ENCODE results near the gene PPFIA3. TPM values are rescaled to one million over a fixed set of nuclear protein-coding genes. Genes with fewer than 3 reads are reported as not detected.

The PPFIA3 gene
- total RNA-seq, 1 experiment from 2014 or later = 28.1 TPM

- ATAC-seq = no peak
- intact Hi-C loops (cut with micrococcal nuclease) = no loop called here
- H3K9ac ChIP-seq (ENCODE audit: low read length) = no peak overlapping the region
- DNase-seq (ENCODE audit: low read depth, low spot score) = no peak
- peaks cover 65 to 80% of the 10 kb centered on the region in 2 experiments for H3K36me3 ChIP-seq (ENCODE audit: control insufficient read depth in 1 of 2, insufficient read depth in 2 of 2, low read length in 2 of 2)
- no peak for TF ChIP-seq FOSL1 (IDR thresholded peaks at IDR 0.05; ENCODE audit: low read depth)
- no peak for TF ChIP-seq RAD21 (IDR thresholded peaks at IDR 0.05; ENCODE audit: low read depth)
- TF ChIP-seq POLR2AphosphoS5 (IDR thresholded peaks at IDR 0.05; ENCODE audit: low read depth, low read length) = no peak
- TF ChIP-seq CBX3 (IDR thresholded peaks at IDR 0.05; ENCODE audit: low read depth) = no peak
- TF ChIP-seq, protein P1, sequence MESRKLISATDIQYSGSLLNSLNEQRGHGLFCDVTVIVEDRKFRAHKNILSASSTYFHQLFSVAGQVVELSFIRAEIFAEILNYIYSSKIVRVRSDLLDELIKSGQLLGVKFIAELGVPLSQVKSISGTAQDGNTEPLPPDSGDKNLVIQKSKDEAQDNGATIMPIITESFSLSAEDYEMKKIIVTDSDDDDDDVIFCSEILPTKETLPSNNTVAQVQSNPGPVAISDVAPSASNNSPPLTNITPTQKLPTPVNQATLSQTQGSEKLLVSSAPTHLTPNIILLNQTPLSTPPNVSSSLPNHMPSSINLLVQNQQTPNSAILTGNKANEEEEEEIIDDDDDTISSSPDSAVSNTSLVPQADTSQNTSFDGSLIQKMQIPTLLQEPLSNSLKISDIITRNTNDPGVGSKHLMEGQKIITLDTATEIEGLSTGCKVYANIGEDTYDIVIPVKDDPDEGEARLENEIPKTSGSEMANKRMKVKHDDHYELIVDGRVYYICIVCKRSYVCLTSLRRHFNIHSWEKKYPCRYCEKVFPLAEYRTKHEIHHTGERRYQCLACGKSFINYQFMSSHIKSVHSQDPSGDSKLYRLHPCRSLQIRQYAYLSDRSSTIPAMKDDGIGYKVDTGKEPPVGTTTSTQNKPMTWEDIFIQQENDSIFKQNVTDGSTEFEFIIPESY (IDR thresholded peaks at IDR 0.05; ENCODE audit: extremely low read depth, insufficient replicate concordance, low read length) = no peak
- no peak for TF ChIP-seq YY1 (IDR thresholded peaks at IDR 0.05; ENCODE audit: extremely low read depth, insufficient replicate concordance, low read depth, low read length)
- TF ChIP-seq EGR1 (IDR thresholded peaks at IDR 0.05; ENCODE audit: low read depth) = no peak
- TF ChIP-seq POLR2A (IDR thresholded peaks at IDR 0.05; ENCODE audit: borderline replicate concordance, extremely low read depth, insufficient read depth, insufficient read length) = no peak
- no peak for TF ChIP-seq ATF3 (IDR thresholded peaks at IDR 0.05)
- TF ChIP-seq ZNF274 (IDR thresholded peaks at IDR 0.05; ENCODE audit: low read depth, low read length) = no peak
- TF ChIP-seq, protein P2, sequence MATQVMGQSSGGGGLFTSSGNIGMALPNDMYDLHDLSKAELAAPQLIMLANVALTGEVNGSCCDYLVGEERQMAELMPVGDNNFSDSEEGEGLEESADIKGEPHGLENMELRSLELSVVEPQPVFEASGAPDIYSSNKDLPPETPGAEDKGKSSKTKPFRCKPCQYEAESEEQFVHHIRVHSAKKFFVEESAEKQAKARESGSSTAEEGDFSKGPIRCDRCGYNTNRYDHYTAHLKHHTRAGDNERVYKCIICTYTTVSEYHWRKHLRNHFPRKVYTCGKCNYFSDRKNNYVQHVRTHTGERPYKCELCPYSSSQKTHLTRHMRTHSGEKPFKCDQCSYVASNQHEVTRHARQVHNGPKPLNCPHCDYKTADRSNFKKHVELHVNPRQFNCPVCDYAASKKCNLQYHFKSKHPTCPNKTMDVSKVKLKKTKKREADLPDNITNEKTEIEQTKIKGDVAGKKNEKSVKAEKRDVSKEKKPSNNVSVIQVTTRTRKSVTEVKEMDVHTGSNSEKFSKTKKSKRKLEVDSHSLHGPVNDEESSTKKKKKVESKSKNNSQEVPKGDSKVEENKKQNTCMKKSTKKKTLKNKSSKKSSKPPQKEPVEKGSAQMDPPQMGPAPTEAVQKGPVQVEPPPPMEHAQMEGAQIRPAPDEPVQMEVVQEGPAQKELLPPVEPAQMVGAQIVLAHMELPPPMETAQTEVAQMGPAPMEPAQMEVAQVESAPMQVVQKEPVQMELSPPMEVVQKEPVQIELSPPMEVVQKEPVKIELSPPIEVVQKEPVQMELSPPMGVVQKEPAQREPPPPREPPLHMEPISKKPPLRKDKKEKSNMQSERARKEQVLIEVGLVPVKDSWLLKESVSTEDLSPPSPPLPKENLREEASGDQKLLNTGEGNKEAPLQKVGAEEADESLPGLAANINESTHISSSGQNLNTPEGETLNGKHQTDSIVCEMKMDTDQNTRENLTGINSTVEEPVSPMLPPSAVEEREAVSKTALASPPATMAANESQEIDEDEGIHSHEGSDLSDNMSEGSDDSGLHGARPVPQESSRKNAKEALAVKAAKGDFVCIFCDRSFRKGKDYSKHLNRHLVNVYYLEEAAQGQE (IDR thresholded peaks at IDR 0.05; ENCODE audit: low read depth) = no peak
- no peak for TF ChIP-seq TCF7L2 (IDR thresholded peaks at IDR 0.05; ENCODE audit: borderline replicate concordance, extremely low read depth, insufficient read depth, insufficient read length)
- no peak for TF ChIP-seq ELF1 (IDR thresholded peaks at IDR 0.05; ENCODE audit: borderline replicate concordance, low read depth)
- TF ChIP-seq SRF (IDR thresholded peaks at IDR 0.05; ENCODE audit: low read depth) = no peak
- TF ChIP-seq SIN3A (IDR thresholded peaks at IDR 0.05; ENCODE audit: low read depth) = no peak
- TF ChIP-seq, protein P3, sequence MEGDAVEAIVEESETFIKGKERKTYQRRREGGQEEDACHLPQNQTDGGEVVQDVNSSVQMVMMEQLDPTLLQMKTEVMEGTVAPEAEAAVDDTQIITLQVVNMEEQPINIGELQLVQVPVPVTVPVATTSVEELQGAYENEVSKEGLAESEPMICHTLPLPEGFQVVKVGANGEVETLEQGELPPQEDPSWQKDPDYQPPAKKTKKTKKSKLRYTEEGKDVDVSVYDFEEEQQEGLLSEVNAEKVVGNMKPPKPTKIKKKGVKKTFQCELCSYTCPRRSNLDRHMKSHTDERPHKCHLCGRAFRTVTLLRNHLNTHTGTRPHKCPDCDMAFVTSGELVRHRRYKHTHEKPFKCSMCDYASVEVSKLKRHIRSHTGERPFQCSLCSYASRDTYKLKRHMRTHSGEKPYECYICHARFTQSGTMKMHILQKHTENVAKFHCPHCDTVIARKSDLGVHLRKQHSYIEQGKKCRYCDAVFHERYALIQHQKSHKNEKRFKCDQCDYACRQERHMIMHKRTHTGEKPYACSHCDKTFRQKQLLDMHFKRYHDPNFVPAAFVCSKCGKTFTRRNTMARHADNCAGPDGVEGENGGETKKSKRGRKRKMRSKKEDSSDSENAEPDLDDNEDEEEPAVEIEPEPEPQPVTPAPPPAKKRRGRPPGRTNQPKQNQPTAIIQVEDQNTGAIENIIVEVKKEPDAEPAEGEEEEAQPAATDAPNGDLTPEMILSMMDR (IDR thresholded peaks at IDR 0.05 in 2 of 3, conservative IDR thresholded peaks at IDR 0.05 in 1 of 3; ENCODE audit: borderline replicate concordance in 1 of 3, insufficient read depth in 1 of 3, low read depth in 2 of 3, low read length in 2 of 3) = no peak
- no peak for TF ChIP-seq EZH2phosphoT487 (IDR thresholded peaks at IDR 0.05; ENCODE audit: borderline replicate concordance)
- no peak for TF ChIP-seq MAX (IDR thresholded peaks at IDR 0.05)
- TF ChIP-seq ZFX (IDR thresholded peaks at IDR 0.05) = no peak
- peaks cover 93% of the 10 kb centered on the region for H3K79me2 ChIP-seq (ENCODE audit: insufficient read depth, low read length)
- H4K20me1 ChIP-seq (ENCODE audit: insufficient read depth) = peaks cover 30% of the 10 kb centered on the region; the same call in 1 of the 2 replicates
- ChIA-PET POLR2A (interaction anchor here (0.7 kb wide), 1 partner anchor 31 kb away, joined by 3 read pairs; no protein-coding TSS in a partner anchor), CTCF (interaction anchor here (1.6 to 2.3 kb wide), 4 partner anchors 7 to 110 kb away, joined by 7 to 34 read pairs (median 14); no protein-coding TSS in a partner anchor), RAD21 (ENCODE audit: low non-redundant PET in 1 of 2, low total read pairs in 2 of 2, uncharacterized antibody in 2 of 2, unreplicated experiment in 2 of 2) (interaction anchor here in 1 of 2 experiments (0.8 kb wide), 1 partner anchor 60 kb away, joined by 4 read pairs; no protein-coding TSS in a partner anchor)
- BruUV-seq (replicated peaks) = no TSS peak
- no peaks in the 10 kb centered on the region for H3K27me3 ChIP-seq (ENCODE audit: insufficient read depth, low read length)
- no peaks in the 10 kb centered on the region for H3K9me3 ChIP-seq (ENCODE audit: control insufficient read depth in 1 of 2, insufficient read depth in 1 of 2, low read depth in 1 of 2, low read length in 2 of 2)
- no peak overlapping the region for H3K4me3 ChIP-seq (replicated peaks in 1 of 2; ENCODE audit: low read depth in 1 of 2, low read length in 2 of 2)
- H2AFZ ChIP-seq (ENCODE audit: low read depth, low read length, poor library complexity, severe bottlenecking) = no peak overlapping the region
- H3K4me1 ChIP-seq (ENCODE audit: control insufficient read depth in 1 of 2, insufficient read depth in 2 of 2, low read length in 2 of 2) = peaks cover 0 to 3% of the 10 kb centered on the region in 2 experiments; a peak in 2 of 4 replicates
- no peak overlapping the region for H3K27ac ChIP-seq (ENCODE audit: low read depth, low read length)
- no peak overlapping the region for H3K4me2 ChIP-seq (ENCODE audit: low read length)
- no peaks in the 10 kb centered on the region for H3K9me2 ChIP-seq (ENCODE audit: insufficient read depth)
Observed at GRCh38 chr19:49098795-49099194, 20.5 kb upstream of the PPFIA3 start.
